GM12891 (cell line): ENCODE data around the gene STX11.

Experiments used
- POLR2A ChIP-seq: IDR thresholded peaks from 2 replicates; pipeline ENCODE4 v1.6.1; 2011; ENCODE audit warnings: low read depth, low read length, control low read depth
- POLR2AphosphoS5 ChIP-seq: IDR thresholded peaks from 2 replicates; pipeline ENCODE4 v1.6.1; 2011; ENCODE audit warnings: low read depth, low read length, control low read depth
- POU2F2 ChIP-seq: IDR thresholded peaks from 2 replicates; pipeline ENCODE4 v1.6.1; 2011; ENCODE audit warnings: low read depth, mild to moderate bottlenecking, control low read depth, low read length, moderate library complexity
- SPI1 ChIP-seq: IDR thresholded peaks from 2 replicates; pipeline ENCODE4 v1.6.1; 2011; ENCODE audit warnings: low read depth, low read length, control low read depth
- TAF1 ChIP-seq: IDR thresholded peaks from 2 replicates; pipeline ENCODE4 v1.6.1; 2011; ENCODE audit warnings: low read depth, low read length, control low read depth

DNA sequence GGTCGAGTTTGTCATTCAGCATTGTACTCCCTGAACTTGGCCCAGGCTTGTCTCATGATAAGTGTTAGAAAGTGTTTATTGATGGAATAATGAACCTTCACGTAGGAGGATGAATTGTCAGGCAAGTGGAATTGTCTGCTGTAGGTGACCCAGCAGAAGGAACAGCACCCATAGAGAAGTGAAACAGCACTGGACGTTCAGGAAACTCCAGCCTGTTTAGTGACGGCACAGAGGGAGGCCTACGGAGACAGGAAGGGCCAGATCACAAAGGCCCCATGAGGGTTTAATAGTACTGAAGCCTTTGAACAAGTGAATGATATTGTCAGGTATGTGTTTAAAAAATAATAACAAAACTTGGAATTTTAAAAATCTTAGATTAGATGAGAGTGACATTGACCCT is 2.9 kb downstream of the STX11 start:
- TF ChIP-seq POLR2A (no peak), TAF1 (no peak), POU2F2 (no peak), POLR2AphosphoS5 (no peak), SPI1 (peak; percentile 85)
